Peyer's patch (tissue), 4 donors: ENCODE measurements around the gene TCF7L1.

Experiments used
- POLR2A ChIP-seq, 2 donors: fragments of 450-650 bp; IDR thresholded peaks; one replicate each; pipeline ENCODE4 v1.5.1; 2017; ENCODE audit warnings: antibody characterized with exemption in 2 of 2, mild to moderate bottlenecking in 2 of 2, moderate library complexity in 2 of 2
- TF ChIP-seq, protein P1 (sequence below), 6 experiments: fragments of 450-650 bp in 4 of 6; fragments of 200-600 bp in 2 of 6; sonication (generic) in 1 of 6; IDR thresholded peaks; one replicate each; pipeline ENCODE4 v1.5.1; 2017 to 2019; ENCODE audit warnings: antibody characterized with exemption in 6 of 6, mild to moderate bottlenecking in 3 of 6, moderate library complexity in 1 of 6

DNA sequence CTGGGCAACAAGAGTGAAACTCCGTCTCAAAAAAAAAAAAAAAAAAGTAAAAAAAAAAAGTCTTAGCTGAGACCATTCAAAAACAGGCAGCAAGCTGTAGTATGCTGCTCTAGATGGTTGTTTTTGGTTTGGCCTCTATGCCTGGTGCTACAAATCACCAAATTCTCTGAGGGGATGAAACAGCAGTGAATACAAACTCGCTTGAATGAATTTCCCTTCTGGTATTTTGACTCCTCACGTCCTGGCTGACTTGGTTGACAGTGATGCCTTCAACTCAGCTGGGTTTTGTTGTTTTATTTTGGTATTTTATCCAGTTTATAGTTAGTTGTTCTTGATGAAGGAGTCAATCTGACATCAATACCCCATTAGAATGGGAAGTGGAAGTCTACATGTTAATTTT is 3.3 kb upstream of the TCF7L1 start:
- TF ChIP-seq, protein P1, sequence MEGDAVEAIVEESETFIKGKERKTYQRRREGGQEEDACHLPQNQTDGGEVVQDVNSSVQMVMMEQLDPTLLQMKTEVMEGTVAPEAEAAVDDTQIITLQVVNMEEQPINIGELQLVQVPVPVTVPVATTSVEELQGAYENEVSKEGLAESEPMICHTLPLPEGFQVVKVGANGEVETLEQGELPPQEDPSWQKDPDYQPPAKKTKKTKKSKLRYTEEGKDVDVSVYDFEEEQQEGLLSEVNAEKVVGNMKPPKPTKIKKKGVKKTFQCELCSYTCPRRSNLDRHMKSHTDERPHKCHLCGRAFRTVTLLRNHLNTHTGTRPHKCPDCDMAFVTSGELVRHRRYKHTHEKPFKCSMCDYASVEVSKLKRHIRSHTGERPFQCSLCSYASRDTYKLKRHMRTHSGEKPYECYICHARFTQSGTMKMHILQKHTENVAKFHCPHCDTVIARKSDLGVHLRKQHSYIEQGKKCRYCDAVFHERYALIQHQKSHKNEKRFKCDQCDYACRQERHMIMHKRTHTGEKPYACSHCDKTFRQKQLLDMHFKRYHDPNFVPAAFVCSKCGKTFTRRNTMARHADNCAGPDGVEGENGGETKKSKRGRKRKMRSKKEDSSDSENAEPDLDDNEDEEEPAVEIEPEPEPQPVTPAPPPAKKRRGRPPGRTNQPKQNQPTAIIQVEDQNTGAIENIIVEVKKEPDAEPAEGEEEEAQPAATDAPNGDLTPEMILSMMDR (IDR thresholded peaks at IDR 0.05), result no peak
- TF ChIP-seq POLR2A (IDR thresholded peaks at IDR 0.05), result no peak
